Upper lobe of left lung (tissue), 4 donors: ENCODE data around the gene TTC32.

Source experiments
- EP300 ChIP-seq, 4 donors: sonication (generic); formaldehyde crosslinking; IDR thresholded peaks; one replicate each; pipeline ENCODE4 v1.5.1; 2017; ENCODE audit warnings: antibody characterized with exemption in 4 of 4, control low read depth in 2 of 4
- POLR2A ChIP-seq, 4 donors: fragments of 450-650 bp; IDR thresholded peaks; one replicate each; pipeline ENCODE4 v1.5.1; 2016 to 2017; ENCODE audit warnings: antibody characterized with exemption in 4 of 4, mild to moderate bottlenecking in 2 of 4
- POLR2AphosphoS5 ChIP-seq, 2 donors: sonication (generic); formaldehyde crosslinking; IDR thresholded peaks; one replicate each; pipeline ENCODE4 v1.5.1; 2017; ENCODE audit warnings: antibody characterized with exemption in 2 of 2
- TF ChIP-seq, protein P1 (sequence below), 6 experiments: fragments of 450-650 bp in 4 of 6; fragments of 200-600 bp in 2 of 6; sonication (generic) in 2 of 6; IDR thresholded peaks; one replicate each; pipeline ENCODE4 v1.5.1; 2016 to 2019; ENCODE audit warnings: antibody characterized with exemption in 6 of 6

GRCh38 chr2:19942199-19942598, 40.4 kb upstream of the TTC32 start:
- TF ChIP-seq, protein P1, sequence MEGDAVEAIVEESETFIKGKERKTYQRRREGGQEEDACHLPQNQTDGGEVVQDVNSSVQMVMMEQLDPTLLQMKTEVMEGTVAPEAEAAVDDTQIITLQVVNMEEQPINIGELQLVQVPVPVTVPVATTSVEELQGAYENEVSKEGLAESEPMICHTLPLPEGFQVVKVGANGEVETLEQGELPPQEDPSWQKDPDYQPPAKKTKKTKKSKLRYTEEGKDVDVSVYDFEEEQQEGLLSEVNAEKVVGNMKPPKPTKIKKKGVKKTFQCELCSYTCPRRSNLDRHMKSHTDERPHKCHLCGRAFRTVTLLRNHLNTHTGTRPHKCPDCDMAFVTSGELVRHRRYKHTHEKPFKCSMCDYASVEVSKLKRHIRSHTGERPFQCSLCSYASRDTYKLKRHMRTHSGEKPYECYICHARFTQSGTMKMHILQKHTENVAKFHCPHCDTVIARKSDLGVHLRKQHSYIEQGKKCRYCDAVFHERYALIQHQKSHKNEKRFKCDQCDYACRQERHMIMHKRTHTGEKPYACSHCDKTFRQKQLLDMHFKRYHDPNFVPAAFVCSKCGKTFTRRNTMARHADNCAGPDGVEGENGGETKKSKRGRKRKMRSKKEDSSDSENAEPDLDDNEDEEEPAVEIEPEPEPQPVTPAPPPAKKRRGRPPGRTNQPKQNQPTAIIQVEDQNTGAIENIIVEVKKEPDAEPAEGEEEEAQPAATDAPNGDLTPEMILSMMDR (IDR thresholded peaks at IDR 0.05) = no peak
- TF ChIP-seq POLR2AphosphoS5 (IDR thresholded peaks at IDR 0.05) (no peak), POLR2A (IDR thresholded peaks at IDR 0.05) (no peak), EP300 (IDR thresholded peaks at IDR 0.05) (no peak)
